ENCODE results near the gene VCL.

DNA sequence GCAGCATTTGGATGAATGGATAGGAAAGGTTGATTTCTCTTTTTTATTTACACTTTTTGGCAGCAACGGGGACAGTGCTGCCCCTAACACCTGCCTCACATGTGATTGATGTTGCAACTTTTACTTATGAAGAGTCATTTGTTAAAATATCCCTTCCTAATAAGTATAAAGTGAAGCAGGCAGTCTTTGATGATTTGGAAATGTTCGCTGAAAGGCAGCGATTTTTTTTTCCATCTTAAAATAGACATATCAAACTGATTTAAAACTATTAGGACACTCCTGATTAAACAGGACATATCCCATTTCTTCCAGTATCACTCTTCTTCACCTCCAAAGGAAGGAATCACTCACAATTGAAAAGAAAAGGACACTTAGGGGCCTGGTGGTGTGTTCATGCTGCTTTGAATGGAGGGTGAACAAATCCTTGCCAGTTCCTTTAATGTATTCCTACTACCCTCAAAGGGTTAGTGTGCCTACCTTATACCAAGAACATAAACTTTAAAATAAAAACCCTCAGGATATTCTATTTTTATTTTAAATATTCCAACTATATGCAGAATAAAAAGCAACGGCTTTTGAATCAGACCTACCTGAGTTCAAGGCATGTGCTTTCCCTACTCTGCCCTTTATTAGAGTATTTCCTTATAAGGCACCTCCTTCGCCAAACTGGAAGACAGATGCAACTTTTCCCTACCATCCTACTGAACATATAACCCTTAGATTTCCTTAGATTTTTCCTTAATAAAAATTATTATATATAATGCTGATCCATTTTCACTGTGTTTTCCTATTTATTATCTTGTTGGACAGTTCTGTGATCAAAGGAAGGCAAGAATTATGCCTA, 154.2 kb downstream of the VCL start:
- TF ChIP-seq CTCF (IDR thresholded peaks at IDR 0.05) (no peak), TCF7L2 (IDR thresholded peaks at IDR 0.05; ENCODE audit: low read depth, low read length) (no peak)
- TF ChIP-seq, protein P1, sequence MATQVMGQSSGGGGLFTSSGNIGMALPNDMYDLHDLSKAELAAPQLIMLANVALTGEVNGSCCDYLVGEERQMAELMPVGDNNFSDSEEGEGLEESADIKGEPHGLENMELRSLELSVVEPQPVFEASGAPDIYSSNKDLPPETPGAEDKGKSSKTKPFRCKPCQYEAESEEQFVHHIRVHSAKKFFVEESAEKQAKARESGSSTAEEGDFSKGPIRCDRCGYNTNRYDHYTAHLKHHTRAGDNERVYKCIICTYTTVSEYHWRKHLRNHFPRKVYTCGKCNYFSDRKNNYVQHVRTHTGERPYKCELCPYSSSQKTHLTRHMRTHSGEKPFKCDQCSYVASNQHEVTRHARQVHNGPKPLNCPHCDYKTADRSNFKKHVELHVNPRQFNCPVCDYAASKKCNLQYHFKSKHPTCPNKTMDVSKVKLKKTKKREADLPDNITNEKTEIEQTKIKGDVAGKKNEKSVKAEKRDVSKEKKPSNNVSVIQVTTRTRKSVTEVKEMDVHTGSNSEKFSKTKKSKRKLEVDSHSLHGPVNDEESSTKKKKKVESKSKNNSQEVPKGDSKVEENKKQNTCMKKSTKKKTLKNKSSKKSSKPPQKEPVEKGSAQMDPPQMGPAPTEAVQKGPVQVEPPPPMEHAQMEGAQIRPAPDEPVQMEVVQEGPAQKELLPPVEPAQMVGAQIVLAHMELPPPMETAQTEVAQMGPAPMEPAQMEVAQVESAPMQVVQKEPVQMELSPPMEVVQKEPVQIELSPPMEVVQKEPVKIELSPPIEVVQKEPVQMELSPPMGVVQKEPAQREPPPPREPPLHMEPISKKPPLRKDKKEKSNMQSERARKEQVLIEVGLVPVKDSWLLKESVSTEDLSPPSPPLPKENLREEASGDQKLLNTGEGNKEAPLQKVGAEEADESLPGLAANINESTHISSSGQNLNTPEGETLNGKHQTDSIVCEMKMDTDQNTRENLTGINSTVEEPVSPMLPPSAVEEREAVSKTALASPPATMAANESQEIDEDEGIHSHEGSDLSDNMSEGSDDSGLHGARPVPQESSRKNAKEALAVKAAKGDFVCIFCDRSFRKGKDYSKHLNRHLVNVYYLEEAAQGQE (IDR thresholded peaks at IDR 0.05; ENCODE audit: insufficient read depth in 1 of 2, low read depth in 2 of 2, low read length in 1 of 2) = no peak

Measured in Panc1 (cell line).